Stimulated activated CD8-positive, alpha-beta memory T cell treated with anti-CD3 and anti-CD28 coated beads, Interleukin-12 subunit alpha, Interleukin-12 subunit beta, amount 100 ng/mL, for 1 hour (primary cell): ENCODE measurements around the gene PRIM1.
"Not testable (repeated sequence)": the region's sequence is repeated elsewhere in the genome, so short reads cannot be mapped to it uniquely, and the experiment has no call there.

Experiments
- DNase-seq: peaks from one replicate; pipeline ENCODE4 v3.0.0-alpha.2; 2020; ENCODE audit warnings: low read depth

The PRIM1 gene

DNA sequence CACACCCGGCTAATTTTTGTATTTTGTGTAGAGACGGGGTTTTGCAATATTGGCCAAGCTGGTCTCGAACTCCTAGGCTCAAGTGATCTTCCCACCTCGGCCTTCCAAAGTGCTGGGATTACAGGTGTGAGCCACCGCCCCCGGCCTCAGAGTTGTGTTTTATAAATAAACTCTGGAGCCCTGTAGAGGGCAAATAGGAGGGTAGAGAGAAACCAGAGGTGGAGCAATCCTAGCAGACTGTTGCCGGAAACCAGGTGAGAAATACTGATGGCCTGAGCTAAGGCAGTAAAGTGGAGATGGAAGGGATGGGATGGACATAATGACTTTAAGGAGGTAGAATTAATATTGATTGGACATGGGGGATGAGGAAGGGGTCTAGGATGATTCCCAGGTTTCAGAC is 8.3 kb upstream of the PRIM1 start:
- no peak for DNase-seq

DNA sequence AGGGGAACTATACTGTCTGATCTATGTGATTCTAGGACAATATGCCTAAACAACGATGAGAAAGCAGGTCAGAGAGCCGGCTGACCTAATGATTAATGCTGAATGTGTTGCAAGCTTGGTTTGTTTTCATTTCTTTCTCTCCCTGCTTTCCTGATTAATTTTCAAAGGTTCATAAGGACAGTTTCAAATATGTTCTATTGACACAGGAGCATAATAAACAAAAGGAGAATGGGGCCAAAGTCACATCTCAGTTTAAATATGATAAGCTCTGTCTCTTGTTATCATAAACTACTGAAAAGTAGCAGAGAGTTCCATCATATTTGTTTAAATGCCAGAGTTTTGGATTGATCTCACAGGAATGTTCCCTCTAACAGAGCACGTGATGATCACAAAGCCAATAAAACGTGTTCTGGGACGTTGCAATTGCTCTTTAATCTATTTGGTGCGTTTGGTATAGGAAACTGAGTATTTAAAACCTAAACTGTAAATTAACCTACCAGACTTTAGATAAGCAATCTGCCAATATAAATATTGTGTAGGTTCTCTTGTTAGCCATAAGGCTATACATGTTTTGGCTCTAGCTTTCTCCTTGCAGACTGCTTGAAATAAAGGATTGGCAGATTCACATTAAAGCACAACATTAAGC is 7.3 kb upstream of the PRIM1 start:
- DNase-seq: no peak

DNA sequence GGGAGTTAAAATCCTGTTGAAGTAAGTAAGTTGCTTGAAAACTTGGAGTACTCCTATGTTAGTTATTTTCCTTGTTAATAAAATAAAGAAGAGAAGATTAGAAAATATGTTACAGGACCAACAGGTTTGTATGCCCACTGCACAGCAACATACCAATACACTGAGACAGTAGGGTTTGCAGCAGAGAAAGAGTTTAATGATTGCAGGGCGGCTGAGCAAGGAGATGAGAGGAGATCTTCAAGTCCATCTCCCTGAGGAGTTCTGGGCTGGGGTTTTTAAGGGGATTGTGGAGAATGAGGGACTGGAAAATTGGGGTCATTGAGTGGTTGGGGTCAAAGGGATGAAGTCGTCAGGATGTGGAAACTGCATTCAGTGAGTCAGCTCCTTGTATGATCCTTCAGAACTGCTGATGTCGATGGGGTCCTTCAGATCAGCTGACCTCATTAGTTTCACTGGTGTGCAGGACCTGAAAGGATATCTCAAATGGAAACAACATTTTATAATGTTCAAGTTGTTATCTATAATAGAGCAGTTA is 6.7 kb upstream of the PRIM1 start:
- DNase-seq: no peak

DNA sequence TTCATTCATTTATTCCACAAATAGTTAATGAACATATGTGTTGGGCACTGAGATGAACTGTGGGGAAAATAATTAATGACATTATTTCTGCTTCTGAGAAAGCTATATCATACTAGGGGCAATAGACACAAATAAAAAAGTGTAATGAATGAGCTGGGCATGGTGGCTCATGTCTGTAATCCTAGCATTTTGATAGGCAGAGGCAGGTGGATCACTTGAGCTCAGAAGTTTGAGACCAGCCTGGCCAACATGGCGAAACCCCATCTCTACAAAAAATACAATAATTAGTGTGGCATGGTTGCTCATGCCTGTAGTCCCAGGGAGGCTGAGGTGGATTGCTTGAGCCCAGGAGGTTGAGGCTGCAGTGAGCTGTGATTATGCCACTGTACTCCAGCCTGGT is 5.8 kb upstream of the PRIM1 start:
- DNase-seq: not testable (repeated sequence)

DNA sequence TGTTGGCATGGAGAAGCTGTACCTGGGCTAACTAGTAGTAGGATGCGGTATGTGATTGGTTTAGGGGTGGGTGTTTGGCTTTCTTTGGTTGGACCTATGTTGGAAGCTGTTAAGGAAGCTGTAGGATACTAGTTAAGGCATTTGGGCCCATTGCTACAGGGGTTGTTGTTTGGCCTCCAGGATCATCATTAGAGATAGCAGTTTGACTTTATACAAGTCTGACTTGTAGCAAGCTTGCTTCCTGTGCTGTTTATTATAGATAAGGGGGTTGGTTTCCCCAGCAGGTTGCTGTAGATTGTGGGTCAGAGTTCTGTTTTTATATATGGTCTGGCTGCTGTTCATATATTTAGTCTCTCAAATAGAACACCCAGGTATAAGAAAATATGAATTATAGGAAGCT is 1.4 kb upstream of the PRIM1 start:
- no peak for DNase-seq

DNA sequence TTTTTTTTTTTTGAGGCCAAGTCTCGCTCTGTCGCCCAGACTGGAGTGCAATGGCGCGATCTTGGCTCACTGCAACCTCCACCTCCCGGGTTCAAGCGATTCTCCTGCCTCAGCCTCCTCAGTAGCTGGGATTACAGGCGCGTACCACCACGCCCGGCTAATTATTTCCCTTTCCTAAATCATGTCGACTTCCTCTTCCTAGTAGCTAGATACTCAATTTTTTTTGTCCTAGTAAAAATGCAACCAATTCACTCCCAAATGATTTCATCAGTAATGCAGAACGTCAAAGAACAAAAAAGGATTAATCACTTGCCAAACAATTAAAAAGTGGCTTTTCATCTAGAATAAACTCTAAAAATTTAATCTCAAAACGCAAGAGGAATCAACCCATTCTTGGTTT is 1.5 kb downstream of the PRIM1 start:
- not testable (repeated sequence) for DNase-seq

DNA sequence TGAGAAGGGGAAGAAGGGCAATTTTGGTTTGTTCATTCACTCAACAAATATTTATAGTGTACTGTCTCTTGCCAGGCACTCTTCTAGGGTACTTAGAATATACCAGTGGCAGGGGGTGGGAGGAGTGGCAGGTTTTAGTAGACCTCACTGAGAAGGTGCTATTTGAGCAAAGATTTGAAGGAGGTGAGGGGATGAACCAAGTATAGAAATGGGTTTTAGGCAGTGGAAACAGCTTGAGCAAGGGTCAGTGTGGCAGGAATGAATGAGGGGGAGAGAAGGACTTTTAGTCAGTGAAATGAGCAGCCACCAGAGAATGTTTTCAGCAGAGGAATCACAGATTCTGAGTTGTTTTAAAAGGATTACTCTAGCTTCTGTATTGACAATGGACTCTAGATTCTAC is 2.3 kb downstream of the PRIM1 start:
- no peak for DNase-seq

DNA sequence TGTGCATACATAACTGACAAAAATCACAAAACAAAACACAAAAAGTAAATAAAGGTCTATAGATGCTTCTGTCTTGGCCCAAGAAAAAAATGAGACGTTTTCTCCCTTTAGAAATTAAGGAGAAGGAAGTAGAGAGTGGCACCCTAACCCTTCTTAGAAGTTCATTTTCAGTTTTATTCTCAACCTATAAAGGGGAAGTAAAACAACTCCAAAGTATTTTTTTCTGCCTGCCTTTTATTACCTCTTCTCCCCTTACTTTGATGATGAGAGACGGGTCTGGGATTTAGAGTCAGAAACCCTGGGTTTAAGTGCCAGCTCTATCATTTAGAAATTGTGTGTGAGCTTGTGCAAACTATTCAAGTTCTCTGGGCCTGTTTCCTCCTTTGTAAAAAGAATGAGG is 2.8 kb downstream of the PRIM1 start:
- no peak for DNase-seq

DNA sequence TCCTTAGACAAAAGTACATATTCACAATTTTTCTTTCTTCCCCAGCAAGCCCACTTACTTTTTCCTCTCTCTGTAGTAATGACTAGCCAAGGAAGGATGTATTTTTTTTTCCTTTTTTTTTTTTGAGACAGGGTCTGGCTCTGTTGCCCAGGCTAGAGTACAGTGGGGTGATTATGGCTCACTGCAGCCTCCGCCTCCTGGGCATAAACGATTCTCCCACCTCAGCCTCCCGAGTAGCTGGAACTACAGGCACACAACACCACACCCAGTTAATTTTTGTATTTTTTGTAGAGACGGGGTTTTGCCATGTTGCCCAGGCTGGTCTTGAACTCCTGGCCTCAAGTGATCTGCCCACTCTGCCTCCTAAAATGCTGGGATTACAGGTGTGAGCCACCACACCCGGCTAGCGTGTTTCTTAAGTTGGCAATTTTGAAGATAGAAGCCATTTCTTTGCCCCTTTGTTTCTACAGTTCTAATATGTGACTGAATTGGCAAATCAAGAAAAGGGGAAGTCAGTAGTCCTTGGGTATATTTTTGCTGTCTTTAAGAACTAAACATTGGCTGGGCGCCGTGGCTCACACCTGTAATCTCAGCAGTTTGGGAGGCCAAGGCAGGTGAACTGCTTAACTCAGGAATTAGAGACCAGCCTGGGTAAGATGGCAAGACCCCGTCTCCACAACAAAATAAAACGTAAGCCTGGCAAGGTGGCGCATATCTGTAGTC is 23.8 kb downstream of the PRIM1 start:
- DNase-seq: no peak

DNA sequence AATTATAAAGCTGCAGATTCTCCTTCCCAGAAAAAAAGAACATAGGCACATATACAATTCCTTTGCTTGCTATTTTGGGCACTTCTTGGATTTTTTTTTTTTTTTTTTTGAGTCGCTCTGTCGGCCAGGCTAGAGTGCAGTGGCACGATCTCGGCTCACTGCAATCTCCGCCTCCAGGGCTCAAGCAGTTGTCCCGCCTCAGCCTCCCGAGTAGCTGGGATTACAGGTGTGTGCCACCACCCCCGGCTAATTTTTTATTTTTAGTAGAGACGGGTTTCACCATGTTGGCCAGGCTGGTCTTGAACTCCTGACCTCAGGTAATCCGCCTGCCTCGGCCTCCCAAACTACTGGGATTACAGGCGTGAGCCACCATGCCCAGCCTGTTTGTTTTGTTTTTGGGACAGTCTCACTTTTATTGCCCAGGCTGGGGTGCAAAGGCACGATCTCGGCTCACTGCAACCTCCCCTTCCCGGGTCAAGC is 25.9 kb downstream of the PRIM1 start:
- DNase-seq: not testable (repeated sequence)

DNA sequence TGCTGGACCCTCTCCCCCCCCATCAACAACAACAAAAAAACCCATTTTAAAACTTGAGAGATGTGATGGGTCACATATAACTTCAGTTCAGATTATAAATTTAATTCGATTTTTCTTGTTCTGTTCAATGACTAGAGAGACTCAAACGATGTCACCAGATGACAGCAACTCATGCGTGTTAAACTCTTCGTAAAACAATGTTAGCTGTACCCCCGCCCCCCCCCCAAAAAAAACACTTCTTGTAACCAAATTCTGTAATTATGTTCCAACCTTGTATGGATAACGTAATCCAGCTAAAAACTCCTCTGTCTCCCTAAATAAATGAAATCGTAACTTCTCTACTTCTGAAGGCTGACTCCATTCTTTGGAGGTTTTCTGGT is 26.4 kb downstream of the PRIM1 start:
- DNase-seq: no peak

DNA sequence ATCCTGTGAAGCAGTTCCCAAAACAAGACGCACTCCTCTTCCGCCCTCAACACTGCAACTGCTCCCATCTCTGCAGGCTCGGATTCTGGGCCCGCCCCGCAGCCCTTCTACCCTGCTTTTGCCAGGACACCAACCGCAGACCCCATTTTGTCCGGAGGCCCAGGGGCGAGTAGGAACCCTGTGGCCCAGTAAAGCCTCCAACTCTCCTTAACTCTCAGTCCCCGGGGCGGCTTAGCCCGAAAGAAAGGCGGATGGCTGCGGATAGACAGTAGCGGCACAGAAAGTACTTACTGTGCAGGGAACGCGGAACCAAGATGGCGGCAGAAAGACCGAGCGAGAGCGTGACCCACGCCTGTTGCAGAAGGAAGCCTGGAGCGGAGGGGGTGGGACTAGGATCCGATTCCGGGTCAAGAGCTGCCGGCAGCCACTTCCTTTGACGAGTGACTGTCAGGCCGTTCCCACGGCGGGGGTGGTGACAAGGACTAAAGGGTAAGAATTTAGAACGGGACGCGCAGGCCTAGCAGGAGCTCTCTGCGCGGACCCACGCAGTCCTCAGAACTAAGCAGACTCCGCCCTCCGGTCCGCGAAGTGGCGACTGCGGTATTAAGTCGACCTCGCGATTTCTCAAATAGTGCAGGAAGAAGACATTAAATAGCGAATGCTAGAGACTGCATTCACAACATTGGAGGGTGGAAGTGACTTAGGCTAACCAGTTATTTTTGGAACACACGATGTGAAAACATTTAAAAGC is 27.0 kb downstream of the PRIM1 start, which contains the start of gene NACA:
Gene NACA, minus strand, starts transcription at position 328 of the 751 bp plus-strand sequence. CDS start 778 bp downstream, outside the sequence.
- DNase-seq: peak; percentile 97

DNA sequence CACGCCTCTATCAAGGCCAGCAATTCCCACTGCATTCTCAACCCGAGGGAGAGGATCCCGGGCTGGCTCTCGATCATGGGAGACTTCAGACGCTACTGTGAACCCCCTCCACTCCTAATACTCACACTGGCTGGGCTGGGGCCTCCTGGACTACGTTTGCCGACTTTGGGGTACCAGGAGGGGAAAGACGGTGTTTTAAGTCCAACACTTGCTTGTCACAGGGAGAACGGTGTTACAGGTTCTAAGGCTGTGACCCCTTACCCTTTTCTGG is 27.5 kb downstream of the PRIM1 start:
- no peak for DNase-seq

DNA sequence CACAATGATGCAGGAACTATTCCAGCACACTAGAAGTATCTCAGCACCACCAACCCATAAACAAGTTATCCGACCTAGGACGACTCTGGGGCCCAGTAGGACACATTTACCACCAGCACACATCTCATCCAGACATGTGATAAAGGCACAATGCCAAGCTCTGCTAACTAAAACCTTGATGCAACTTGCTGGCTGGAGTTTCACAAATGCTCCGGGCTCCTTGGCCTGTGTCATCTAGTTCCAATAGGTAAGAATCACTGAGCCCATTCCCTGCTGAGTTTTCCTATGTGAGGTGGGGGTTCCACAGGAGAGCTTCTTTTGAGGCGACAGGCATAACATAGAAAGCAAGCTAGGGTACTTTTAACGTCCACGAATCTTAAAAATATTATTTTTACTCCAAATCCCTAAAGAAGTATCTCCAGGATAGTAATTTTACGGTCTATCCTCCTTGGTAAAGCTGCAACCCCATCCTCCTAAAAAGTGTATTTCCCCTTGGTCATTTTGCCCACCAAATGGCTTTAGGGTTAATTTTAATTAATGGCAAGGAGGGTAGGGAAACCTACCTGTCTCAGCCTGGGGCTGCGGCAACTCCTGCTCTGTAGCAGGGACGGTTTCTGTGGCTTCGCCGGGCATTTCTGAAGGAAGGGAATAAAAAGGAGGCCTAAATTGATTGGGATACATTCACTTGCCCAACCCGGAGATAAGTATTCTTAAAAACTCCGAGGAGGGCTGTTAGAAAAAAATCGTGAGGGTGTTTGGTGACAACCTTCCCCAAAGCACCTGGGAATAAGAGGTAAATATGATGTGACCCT is 28.0 kb downstream of the PRIM1 start:
- DNase-seq: no peak

DNA sequence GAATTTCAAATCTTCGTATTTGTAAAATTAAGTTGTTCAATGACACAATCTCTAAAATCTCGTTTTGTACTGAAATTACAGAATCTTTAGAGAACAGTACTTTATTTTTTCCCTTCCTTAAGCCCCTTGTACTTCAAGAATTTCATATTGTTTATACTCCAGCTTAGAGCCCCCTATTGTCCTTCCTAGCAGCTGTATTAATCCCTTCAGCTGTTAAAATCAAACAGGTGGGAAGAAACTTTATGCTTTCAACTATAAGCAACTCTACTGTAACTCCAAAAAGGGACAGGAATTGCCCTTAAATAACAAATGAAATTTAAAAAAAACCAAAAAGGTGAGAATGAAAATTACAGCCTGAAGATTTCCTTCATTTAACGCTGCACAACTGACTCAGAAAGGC is 28.8 kb downstream of the PRIM1 start:
- DNase-seq: no peak

DNA sequence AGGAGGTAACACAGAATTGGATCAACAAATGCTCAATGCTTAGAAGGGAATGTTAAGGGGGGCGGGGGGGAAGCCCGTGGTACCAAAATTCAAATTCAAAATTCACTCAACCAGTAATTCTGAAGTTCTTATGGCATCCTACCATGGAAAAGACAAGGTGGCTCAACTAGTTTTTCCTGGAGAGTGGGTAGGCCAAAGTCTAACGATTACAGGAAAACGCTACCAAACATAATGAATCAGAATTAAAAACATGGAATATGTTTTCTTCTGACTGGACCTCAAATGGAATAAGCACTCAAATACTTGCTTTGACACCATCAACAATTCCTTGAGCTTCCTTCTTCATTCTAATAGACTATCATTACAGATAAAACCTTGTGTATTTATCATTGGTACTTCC is 29.3 kb downstream of the PRIM1 start:
- no peak for DNase-seq

DNA sequence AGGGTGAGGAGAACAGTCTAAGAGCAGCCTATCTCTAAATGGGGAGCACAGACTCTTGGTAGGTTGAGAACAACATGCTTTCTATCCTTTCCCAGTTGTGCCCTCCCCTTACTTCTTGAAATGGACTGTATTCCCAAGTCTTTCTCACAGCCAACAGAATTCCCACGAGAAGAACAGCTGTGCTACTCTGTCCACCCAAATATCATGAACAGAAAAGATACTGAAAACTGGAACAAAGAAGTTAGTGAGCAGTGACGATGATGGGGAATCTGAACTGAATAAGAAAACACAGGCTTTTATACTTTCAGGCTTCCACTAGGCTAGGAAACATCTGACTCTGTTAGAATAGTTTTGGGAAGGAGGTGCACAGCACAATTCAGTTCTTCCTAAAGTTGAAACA is 30.4 kb downstream of the PRIM1 start:
- no peak for DNase-seq

DNA sequence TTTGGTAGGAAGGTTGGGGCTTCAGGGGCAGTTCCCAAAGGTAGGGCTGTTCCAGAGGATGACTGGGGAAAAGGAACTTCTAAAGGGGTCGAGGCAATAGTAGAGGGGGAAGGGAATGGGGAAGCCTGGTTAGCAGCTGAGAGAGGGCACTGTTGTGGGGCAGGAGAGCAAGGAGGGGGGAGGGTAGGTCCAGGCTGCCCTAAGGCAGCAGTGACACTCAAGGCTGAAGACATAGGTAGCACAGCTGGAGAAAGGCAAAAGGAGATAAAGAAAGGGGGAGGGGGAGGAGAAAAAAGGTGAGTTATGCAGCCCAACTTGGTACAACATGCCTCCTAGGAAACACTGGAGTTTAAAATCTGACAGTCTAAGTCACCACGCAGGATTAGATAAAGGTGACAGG is 30.9 kb downstream of the PRIM1 start:
- DNase-seq: no peak

DNA sequence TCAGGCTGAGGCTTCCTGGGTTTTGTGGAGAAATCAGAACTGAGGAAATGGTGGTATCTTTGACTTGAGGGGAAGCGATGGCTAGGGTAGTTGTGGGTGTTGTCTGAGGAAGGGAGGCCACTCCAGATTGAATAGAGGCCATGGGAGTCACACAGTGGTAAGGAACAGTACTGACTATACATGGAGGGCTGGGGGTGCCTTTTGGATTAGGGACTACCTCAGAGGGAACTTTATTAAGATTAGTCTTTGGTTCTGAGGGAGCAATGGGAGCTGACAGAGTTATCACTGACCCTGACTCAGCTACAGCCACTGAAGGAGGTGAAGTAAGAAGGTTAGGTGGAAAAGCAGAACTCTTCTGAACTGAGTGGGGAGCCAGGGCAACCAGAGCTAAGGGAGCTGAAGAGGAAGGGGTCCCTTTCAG is 31.4 kb downstream of the PRIM1 start:
- DNase-seq: no peak

DNA sequence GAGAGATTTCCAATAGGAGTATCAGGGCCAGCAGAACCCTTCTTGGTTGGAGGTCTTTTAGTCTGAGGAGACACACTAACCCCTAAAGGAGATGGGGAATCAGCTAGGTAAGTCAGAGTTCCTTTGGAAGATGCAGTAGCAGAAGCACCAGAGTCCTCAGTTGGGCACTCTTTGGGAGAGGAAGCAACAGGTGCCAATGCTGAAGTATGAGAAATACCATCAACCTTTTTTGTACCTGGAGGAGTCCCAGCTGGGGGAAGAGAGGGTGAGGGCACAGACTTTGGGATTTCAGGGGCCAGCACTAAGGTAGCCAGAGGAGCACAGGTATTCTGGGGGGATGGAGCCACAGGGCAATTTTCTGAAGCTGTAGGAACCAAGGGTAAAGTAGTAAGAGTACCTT is 33.1 kb downstream of the PRIM1 start:
- no peak for DNase-seq

DNA sequence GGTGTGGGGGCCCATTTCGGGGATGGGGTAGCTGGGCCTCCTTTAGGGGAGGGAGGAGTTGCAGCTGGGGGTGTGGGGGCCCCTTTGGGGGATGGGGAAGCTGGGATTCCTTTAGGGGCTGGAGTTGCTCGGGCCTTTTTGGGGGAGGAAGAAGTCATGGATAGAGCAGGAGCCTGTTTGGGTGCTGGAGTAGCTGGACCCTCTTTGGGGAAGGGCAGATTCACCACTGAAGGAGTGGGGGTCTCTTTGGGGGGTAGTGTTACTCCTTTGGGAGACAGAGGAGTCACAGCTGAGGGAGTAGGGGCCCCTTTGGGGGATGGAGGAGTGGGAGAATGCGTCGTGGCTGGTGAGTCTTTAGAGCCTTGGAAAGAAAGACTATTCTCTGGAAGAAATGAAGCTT is 33.5 kb downstream of the PRIM1 start:
- DNase-seq: no peak

DNA sequence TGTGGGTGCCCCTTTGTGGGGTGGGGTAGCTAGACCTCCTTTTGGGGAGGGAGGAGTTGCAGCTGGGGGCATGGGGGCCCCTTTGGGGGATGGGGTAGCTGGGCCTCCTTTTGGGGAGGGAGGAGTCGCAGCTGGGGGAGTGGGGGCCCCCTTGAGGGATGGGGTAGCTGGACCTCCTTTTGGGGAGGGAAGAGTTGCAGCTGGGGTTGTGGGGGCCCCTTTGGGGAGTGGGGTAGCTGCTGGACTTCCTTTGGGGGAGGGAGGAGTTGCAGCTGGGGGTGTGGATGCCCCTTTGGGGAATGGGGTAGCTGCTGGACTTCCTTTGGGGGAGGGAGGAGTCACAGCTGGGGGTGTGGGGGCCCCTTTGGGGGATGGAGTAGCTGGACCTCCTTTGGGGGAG is 34.0 kb downstream of the PRIM1 start:
- DNase-seq: no peak
